ENCODE results near the gene SLC22A12.

DNA sequence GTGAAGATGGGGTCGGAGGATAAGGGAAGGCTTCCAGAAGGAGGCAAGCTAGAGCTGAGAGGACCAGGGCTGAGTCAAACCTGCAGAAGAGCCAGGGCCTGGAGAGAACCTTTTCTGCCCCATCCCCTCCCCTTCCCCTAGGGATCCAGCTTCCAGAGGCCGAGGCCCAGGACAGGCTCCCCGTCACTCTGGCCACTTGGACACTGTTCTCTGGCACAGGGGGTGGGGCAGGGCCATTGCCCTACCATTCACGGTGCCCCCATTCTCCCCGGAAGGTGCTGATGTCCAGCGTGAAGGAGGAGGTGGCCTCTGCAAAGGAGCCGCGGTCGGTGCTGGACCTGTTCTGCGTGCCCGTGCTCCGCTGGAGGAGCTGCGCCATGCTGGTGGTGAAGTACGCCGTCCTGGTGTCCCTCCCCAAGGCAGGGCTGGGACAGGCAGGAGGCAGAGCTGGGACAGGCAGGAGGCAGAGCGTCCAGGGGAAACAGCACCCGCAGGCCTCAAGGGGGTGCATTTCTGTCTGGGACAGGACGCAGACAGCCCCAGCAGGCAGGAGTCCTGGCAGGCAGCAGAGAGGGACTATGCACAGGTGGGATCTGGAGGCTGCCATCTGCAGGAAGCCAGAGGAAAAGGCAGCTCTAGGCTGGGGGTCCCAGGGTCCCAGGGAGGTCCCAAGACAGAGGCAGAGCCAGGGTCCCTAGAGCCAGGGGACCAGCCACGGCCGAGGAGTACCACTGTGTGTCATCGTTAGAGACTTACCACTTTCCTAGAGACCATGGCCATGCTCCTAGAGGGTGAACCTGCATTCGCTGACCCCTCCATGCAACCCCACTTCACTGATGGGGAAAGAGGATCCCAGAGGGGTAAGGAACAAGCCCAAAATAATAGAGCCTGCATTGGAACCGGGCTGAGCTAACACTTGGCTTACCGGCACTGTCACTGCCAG, 25.8 kb upstream of the SLC22A12 start:
- TF ChIP-seq EZH2 (IDR thresholded peaks at IDR 0.05) (no peak), POLR2AphosphoS5 (IDR thresholded peaks at IDR 0.05; ENCODE audit: borderline replicate concordance, low read depth, low read length) (no peak), FOXP2 (optimal IDR thresholded peaks at IDR 0.05; ENCODE audit: control extremely low read depth, extremely low read length, insufficient read depth) (no peak)
